HS-5 (cell line): Measurements from ENCODE around the gene LARP6.

Experiments used
- DNase-seq: peaks from one replicate; pipeline ENCODE4 v3.0.0-alpha.2; 2012; ENCODE audit warnings: low read depth

LARP6 gene

GRCh38 chr15:70794596-70795310 lies 59.2 kb downstream of the LARP6 start:
- DNase-seq: no peak

- no peak for DNase-seq
Observed at GRCh38 chr15:70793694-70794093, 60.3 kb downstream of the LARP6 start.

- peak; percentile 80 for DNase-seq
Observed at GRCh38 chr15:70792171-70792573, 61.8 kb downstream of the LARP6 start.

- no peak for DNase-seq
Observed at GRCh38 chr15:70791259-70791658, 62.7 kb downstream of the LARP6 start.

- no peak for DNase-seq
Observed at GRCh38 chr15:70789213-70789612, 64.7 kb downstream of the LARP6 start.

GRCh38 chr15:70788114-70789049 lies 65.6 kb downstream of the LARP6 start:
- peak; percentile 90 for DNase-seq

- no peak for DNase-seq
Observed at GRCh38 chr15:70786996-70787395, 67.0 kb downstream of the LARP6 start.

GRCh38 chr15:70783610-70784022 lies 70.3 kb downstream of the LARP6 start:
- DNase-seq: no peak

GRCh38 chr15:70783041-70783440 lies 70.9 kb downstream of the LARP6 start:
- DNase-seq: no peak

GRCh38 chr15:70781236-70781635 lies 72.7 kb downstream of the LARP6 start:
- no peak for DNase-seq
